GM12878 (cell line): ENCODE measurements around the gene ZBTB16. TPM values are rescaled to one million over a fixed set of nuclear protein-coding genes. Genes with fewer than 3 reads are reported as not detected.

Experiments
- ATAC-seq: fragments of 200-7000 bp; cut with Tn5 transposase; 3 replicates; pipeline ENCODE4 v1.9.1; 2020; ENCODE audit warnings: mild to moderate bottlenecking, moderate library complexity
- BruUV-seq: library from RNA; stranded (reverse); fragments of 400-500 nt; replicated peaks from 2 replicates; lab custom pipeline; 2021; lab: Mats Ljungman, UMichigan
- CTCF ChIA-PET: fragments of 300-600 bp; sonication (Branson Sonifier 250); formaldehyde crosslinking; extraction: SDS; loops from one replicate; lab custom pipeline; 2021; ENCODE audit warnings: inconsistent platforms; lab: Yijun Ruan, JAX
- POLR2A ChIA-PET: fragments of 350-600 bp; formaldehyde crosslinking; extraction: SDS; loops from one replicate; lab custom pipeline; 2021; ENCODE audit warnings: inconsistent platforms; lab: Charles Lee
- RAD21 ChIA-PET: fragments of 300-600 bp; sonication (Branson Sonifier 250); formaldehyde crosslinking; loops from one replicate; lab custom pipeline; 2023; ENCODE audit warnings: antibody characterized with exemption; ENCODE audit not compliant: unreplicated experiment; lab: Charles Lee
- SMC1A ChIA-PET: fragments of 300-600 bp; sonication (Branson Sonifier 250); formaldehyde crosslinking; loops from one replicate; lab custom pipeline; 2023; ENCODE audit not compliant: unreplicated experiment, uncharacterized antibody; lab: Charles Lee
- DNase-seq: peaks from one replicate; pipeline ENCODE4 v3.0.0-alpha.2; 2011; ENCODE audit warnings: low read depth, low spot score
- FAIRE-seq: peaks from 3 replicates; lab custom pipeline; 2011; peaks lifted over from hg19 to GRCh38; lab: Jason Lieb, UNC
- H2AFZ ChIP-seq: 2 replicates; pipeline ENCODE4 v1.6.0; 2011; ENCODE audit warnings: low read depth, low read length, control low read depth; ENCODE audit not compliant: control insufficient read depth
- H3K27ac ChIP-seq: 2 replicates; pipeline ENCODE4 v1.5.1; 2011; ENCODE audit warnings: control low read depth; ENCODE audit not compliant: control insufficient read depth, insufficient read depth
- H3K27me3 ChIP-seq, 2 experiments: replicated peaks in 1 of 2; 2 replicates each; pipeline versions ENCODE4 v1.6.0 to v1.6.1; 2011; ENCODE audit warnings: low read length in 1 of 2; ENCODE audit not compliant: control insufficient read depth in 2 of 2, insufficient read depth in 2 of 2
- H3K36me3 ChIP-seq, 2 experiments: 2 replicates each; pipeline ENCODE4 v1.5.1; 2011; ENCODE audit warnings: low read length in 1 of 2; ENCODE audit not compliant: control insufficient read depth in 2 of 2, insufficient read depth in 2 of 2
- H3K4me1 ChIP-seq: 2 replicates; pipeline ENCODE4 v1.6.1; 2011; ENCODE audit warnings: mild to moderate bottlenecking, low read length, moderate library complexity, mixed read lengths; ENCODE audit not compliant: control insufficient read depth, insufficient read depth
- H3K4me2 ChIP-seq: 2 replicates; pipeline ENCODE4 v1.6.0; 2011; ENCODE audit warnings: control low read depth; ENCODE audit not compliant: control insufficient read depth, insufficient read depth
- H3K4me3 ChIP-seq: fragments of 200-600 bp; sonication (generic); 2 replicates; pipeline ENCODE4 v1.5.1; 2016
- H3K79me2 ChIP-seq: 2 replicates; pipeline ENCODE4 v1.6.0; 2011; ENCODE audit warnings: low read length; ENCODE audit not compliant: control insufficient read depth, insufficient read depth
- H3K9ac ChIP-seq: 2 replicates; pipeline ENCODE4 v1.8.0; 2011; ENCODE audit warnings: low read length, control low read depth, mixed read lengths; ENCODE audit not compliant: control insufficient read depth, insufficient read depth
- H3K9me3 ChIP-seq: replicated peaks from 3 replicates; pipeline ENCODE4 v1.5.1; 2011; ENCODE audit warnings: mild to moderate bottlenecking, low read length; ENCODE audit not compliant: control insufficient read depth, insufficient read depth
- H4K20me1 ChIP-seq: 2 replicates; pipeline ENCODE4 v1.6.0; 2011; ENCODE audit not compliant: control insufficient read depth, insufficient read depth
- ATF2 ChIP-seq: IDR thresholded peaks from 2 replicates; pipeline ENCODE4 v1.6.1; 2012; ENCODE audit warnings: low read length, inconsistent platforms
- EGR1 ChIP-seq, 2 experiments: IDR thresholded peaks; 1 replicate in 1 of 2; 2 replicates in 1 of 2; pipeline ENCODE4 v1.6.1; 2011 to 2012; ENCODE audit warnings: low read depth in 2 of 2, low read length in 2 of 2, borderline replicate concordance in 1 of 2, mild to moderate bottlenecking in 1 of 2, moderate library complexity in 1 of 2
- ESRRA ChIP-seq: IDR thresholded peaks from 2 replicates; pipeline ENCODE4 v1.6.1; 2012; ENCODE audit warnings: mild to moderate bottlenecking, low read length, improper control_type of control experiment
- FOXK2 ChIP-seq: fragments of 450-650 bp; IDR thresholded peaks from 2 replicates; pipeline ENCODE4 v1.6.1; 2017; ENCODE audit warnings: mild to moderate bottlenecking, moderate library complexity
- HDGF ChIP-seq: fragments of 450-650 bp; IDR thresholded peaks from 2 replicates; pipeline ENCODE4 v1.6.1; 2016; ENCODE audit warnings: antibody characterized with exemption
- JUNB ChIP-seq: IDR thresholded peaks from 2 replicates; pipeline ENCODE4 v1.6.1; 2016; ENCODE audit warnings: antibody characterized with exemption, mild to moderate bottlenecking
- MTA3 ChIP-seq: IDR thresholded peaks from 2 replicates; pipeline ENCODE4 v1.6.1; 2012; ENCODE audit warnings: low read length, inconsistent platforms, borderline replicate concordance
- NFXL1 ChIP-seq: fragments of 450-650 bp; IDR thresholded peaks from 2 replicates; pipeline ENCODE4 v1.6.1; 2017; ENCODE audit warnings: antibody characterized with exemption, mild to moderate bottlenecking, borderline replicate concordance
- NFYA ChIP-seq: IDR thresholded peaks from 2 replicates; pipeline ENCODE4 v1.6.1; 2011; ENCODE audit warnings: low read depth, mild to moderate bottlenecking, low read length, improper control_type of control experiment, borderline replicate concordance
- POU2F2 ChIP-seq: IDR thresholded peaks from 3 replicates; pipeline ENCODE4 v1.6.1; 2011; ENCODE audit warnings: low read depth, mild to moderate bottlenecking, low read length, borderline replicate concordance
- RELA ChIP-seq: fragments of 450-650 bp; IDR thresholded peaks from 2 replicates; pipeline ENCODE4 v1.8.0; 2014; ENCODE audit warnings: borderline replicate concordance; ENCODE audit not compliant: partially characterized antibody
- SIX5 ChIP-seq: IDR thresholded peaks from 2 replicates; pipeline ENCODE4 v1.6.1; 2011; ENCODE audit warnings: mild to moderate bottlenecking, low read depth, low read length, moderate library complexity; ENCODE audit not compliant: severe bottlenecking
- SKIL ChIP-seq: fragments of 450-650 bp; IDR thresholded peaks from 2 replicates; pipeline ENCODE4 v1.6.1; 2017; ENCODE audit warnings: mild to moderate bottlenecking, low read depth, inconsistent platforms; ENCODE audit not compliant: poor library complexity, severe bottlenecking
- SUPT20H ChIP-seq: IDR thresholded peaks from 2 replicates; pipeline ENCODE4 v1.6.1; 2011; ENCODE audit warnings: low read depth, mild to moderate bottlenecking, low read length, moderate library complexity, borderline replicate concordance; ENCODE audit not compliant: control insufficient read depth
- TBL1XR1 ChIP-seq: IDR thresholded peaks from 2 replicates; pipeline ENCODE4 v1.6.1; 2012; ENCODE audit warnings: low read depth, low read length, improper control_type of control experiment
- ZNF622 ChIP-seq: fragments of 450-650 bp; IDR thresholded peaks from 2 replicates; pipeline ENCODE4 v1.6.1; 2017; ENCODE audit warnings: mild to moderate bottlenecking, inconsistent platforms
- WGBS: methylation state at CpG from one replicate; pipeline ENCODE4 v1.1.6; 2016; ENCODE audit warnings: low lambda C conversion rate; ENCODE audit not compliant: insufficient replicate concordance, insufficient coverage; ENCODE audit errors: missing lambda C conversion rate; 5-methylcytosine and 5-hydroxymethylcytosine counted together
- in situ Hi-C: fragments of 300-500 bp; cut with MboI; formaldehyde crosslinking; loops from 9 replicates; pipeline ENCODE4 v1.14.3; 2018; ENCODE audit warnings: mixed read lengths
- intact Hi-C: fragments of 100-400 bp; cut with micrococcal nuclease; formaldehyde crosslinking; loops from one replicate; pipeline ENCODE4 v1.14.2; 2022; ENCODE audit not compliant: unreplicated experiment
- polyA plus RNA-seq, 11 experiments: library from polyadenylated mRNA; depleted of rRNA in 4 of 11; unstranded in 6 of 11; stranded (reverse) in 5 of 11; fragments of >200 nt; fragmentation: Nextera tagmentation in 4 of 11; fragmentation: Illumina TruSeq in 1 of 11; extraction: Ambion mirVana in 4 of 11; extraction: Trizol in 1 of 11; gene quantifications; 1 replicate in 1 of 11; 2 replicates in 10 of 11; pipeline versions ENCODE4 v1.2.1 to v1.2.3, GENCODE V29; 2011 to 2016; ENCODE audit warnings: inconsistent platforms in 2 of 11, missing spikeins in 2 of 11, low read depth in 1 of 11
- total RNA-seq, 4 experiments: library from RNA; depleted of rRNA in 3 of 4; stranded (reverse); fragments of >200 nt in 3 of 4; fragmentation: Illumina TruSeq in 1 of 4; extraction: Trizol in 1 of 4; gene quantifications; 2 replicates each; pipeline versions ENCODE4 v1.2.1 to v1.2.3, GENCODE V29; 2013 to 2021
- TF ChIP-seq, protein P1 (sequence below): fragments of 450-650 bp; IDR thresholded peaks from 2 replicates; pipeline ENCODE4 v1.6.1; 2017; ENCODE audit warnings: borderline replicate concordance
- TF ChIP-seq, protein P2 (sequence below): fragments of 150-350 bp; IDR thresholded peaks from 2 replicates; pipeline ENCODE4 v1.6.1; 2016; ENCODE audit warnings: low read depth, low read length

The ZBTB16 gene
- total and polyA plus RNA-seq, 10 of the 15 experiments (the other 5 are each of a cell fraction or from before 2014, with no cell fraction given): 0.38 TPM; not detected in 9

DNA sequence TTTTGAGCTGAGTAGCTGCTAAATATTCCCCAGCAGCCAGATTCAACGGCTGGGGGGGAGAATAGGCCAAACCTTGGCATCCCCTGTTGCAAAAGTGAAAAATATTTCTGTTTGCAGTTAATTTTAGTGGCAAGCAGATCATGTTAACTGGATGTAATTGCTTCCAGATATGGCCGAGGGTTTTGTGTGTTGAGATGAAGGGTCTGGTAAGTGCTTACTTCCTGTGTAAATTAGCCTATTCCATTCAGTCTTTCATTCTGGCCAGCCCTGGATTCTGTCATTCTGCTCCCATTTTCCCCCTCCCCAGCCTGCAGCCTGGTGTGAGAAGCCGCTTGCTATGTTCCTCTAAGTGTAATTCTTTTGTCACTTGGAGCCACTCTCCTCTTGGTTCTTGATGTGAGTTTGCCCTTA lies 17.4 kb downstream of the ZBTB16 start:
- Histone ChIP-seq H3K27ac (no peak overlapping the region), H3K9ac (no peak overlapping the region), H3K4me1 (no peaks in the 10 kb centered on the region), H3K79me2 (no peaks in the 10 kb centered on the region), H3K36me3 (no peaks in the 10 kb centered on the region), H3K4me3 (no peak overlapping the region), H4K20me1 (no peaks in the 10 kb centered on the region), H3K4me2 (no peak overlapping the region), H2AFZ (no peak overlapping the region), H3K27me3 (peaks cover 2 to 3% of the 10 kb centered on the region in 2 experiments; a peak in 2 of 4 replicates), H3K9me3 (no peaks in the 10 kb centered on the region)
- TF ChIP-seq EGR1 (IDR thresholded peaks at IDR 0.05; ENCODE audit: borderline replicate concordance in 1 of 2, low read depth in 2 of 2, low read length in 2 of 2) (no peak), JUNB (no peak), MTA3 (no peak), FOXK2 (no peak), TBL1XR1 (no peak), ATF2 (no peak), RELA (no peak), NFXL1 (no peak), POU2F2 (no peak), NFYA (no peak), ESRRA (no peak), SUPT20H (no peak), SKIL (no peak), SIX5 (no peak), HDGF (no peak), ZNF622 (no peak)
- TF ChIP-seq, protein P1, sequence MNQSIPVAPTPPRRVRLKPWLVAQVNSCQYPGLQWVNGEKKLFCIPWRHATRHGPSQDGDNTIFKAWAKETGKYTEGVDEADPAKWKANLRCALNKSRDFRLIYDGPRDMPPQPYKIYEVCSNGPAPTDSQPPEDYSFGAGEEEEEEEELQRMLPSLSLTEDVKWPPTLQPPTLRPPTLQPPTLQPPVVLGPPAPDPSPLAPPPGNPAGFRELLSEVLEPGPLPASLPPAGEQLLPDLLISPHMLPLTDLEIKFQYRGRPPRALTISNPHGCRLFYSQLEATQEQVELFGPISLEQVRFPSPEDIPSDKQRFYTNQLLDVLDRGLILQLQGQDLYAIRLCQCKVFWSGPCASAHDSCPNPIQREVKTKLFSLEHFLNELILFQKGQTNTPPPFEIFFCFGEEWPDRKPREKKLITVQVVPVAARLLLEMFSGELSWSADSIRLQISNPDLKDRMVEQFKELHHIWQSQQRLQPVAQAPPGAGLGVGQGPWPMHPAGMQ: no peak
- TF ChIP-seq, protein P2, sequence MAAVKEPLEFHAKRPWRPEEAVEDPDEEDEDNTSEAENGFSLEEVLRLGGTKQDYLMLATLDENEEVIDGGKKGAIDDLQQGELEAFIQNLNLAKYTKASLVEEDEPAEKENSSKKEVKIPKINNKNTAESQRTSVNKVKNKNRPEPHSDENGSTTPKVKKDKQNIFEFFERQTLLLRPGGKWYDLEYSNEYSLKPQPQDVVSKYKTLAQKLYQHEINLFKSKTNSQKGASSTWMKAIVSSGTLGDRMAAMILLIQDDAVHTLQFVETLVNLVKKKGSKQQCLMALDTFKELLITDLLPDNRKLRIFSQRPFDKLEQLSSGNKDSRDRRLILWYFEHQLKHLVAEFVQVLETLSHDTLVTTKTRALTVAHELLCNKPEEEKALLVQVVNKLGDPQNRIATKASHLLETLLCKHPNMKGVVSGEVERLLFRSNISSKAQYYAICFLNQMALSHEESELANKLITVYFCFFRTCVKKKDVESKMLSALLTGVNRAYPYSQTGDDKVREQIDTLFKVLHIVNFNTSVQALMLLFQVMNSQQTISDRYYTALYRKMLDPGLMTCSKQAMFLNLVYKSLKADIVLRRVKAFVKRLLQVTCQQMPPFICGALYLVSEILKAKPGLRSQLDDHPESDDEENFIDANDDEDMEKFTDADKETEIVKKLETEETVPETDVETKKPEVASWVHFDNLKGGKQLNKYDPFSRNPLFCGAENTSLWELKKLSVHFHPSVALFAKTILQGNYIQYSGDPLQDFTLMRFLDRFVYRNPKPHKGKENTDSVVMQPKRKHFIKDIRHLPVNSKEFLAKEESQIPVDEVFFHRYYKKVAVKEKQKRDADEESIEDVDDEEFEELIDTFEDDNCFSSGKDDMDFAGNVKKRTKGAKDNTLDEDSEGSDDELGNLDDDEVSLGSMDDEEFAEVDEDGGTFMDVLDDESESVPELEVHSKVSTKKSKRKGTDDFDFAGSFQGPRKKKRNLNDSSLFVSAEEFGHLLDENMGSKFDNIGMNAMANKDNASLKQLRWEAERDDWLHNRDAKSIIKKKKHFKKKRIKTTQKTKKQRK: no peak
- ChIA-PET CTCF (no interaction called here), SMC1A (no interaction called here), RAD21 (no interaction called here), POLR2A (no interaction called here)
- intact Hi-C loops (no loop called here), in situ Hi-C loops (no loop called here)
- ATAC-seq (no peak), DNase-seq (no peak), FAIRE-seq (no peak)
- no TSS peak for BruUV-seq
- 24% methylated on average over 3 of the region's 3 CpGs for WGBS
